ENCODE results near the gene DENND1A.
A peak's percentile ranks its signal among the peaks of the same experiment; 100 is the strongest.

Gene DENND1A

GRCh38 chr9:123382653-123383511, 547.0 kb downstream of the DENND1A start:
- TF ChIP-seq GATA3 (IDR thresholded peaks at IDR 0.05; ENCODE audit: low read depth, low read length) (no peak), GATA2 (IDR thresholded peaks at IDR 0.05; ENCODE audit: low read depth, low read length) (no peak)

GRCh38 chr9:123380852-123381705, 548.8 kb downstream of the DENND1A start:
- TF ChIP-seq GATA2 (IDR thresholded peaks at IDR 0.05; ENCODE audit: low read depth, low read length) (no peak), GATA3 (IDR thresholded peaks at IDR 0.05; ENCODE audit: low read depth, low read length) (no peak)

- no peak for TF ChIP-seq GATA2 (IDR thresholded peaks at IDR 0.05; ENCODE audit: low read depth, low read length)
- no peak for TF ChIP-seq GATA3 (IDR thresholded peaks at IDR 0.05; ENCODE audit: low read depth, low read length)
These were observed 550.8 kb downstream of the DENND1A start for GRCh38 chr9:123378956-123379660.

- TF ChIP-seq GATA3 (IDR thresholded peaks at IDR 0.05; ENCODE audit: low read depth, low read length) (no peak), GATA2 (IDR thresholded peaks at IDR 0.05; ENCODE audit: low read depth, low read length) (no peak)
These were observed 551.9 kb downstream of the DENND1A start for GRCh38 chr9:123378025-123378424.

- TF ChIP-seq GATA2 (IDR thresholded peaks at IDR 0.05; ENCODE audit: low read depth, low read length) (no peak), GATA3 (IDR thresholded peaks at IDR 0.05; ENCODE audit: low read depth, low read length) (no peak)
These were observed 552.5 kb downstream of the DENND1A start for GRCh38 chr9:123377211-123377971.

GRCh38 chr9:123376218-123377071, 553.5 kb downstream of the DENND1A start:
- TF ChIP-seq GATA3 (IDR thresholded peaks at IDR 0.05; ENCODE audit: low read depth, low read length), result no peak
- no peak for TF ChIP-seq GATA2 (IDR thresholded peaks at IDR 0.05; ENCODE audit: low read depth, low read length)

GRCh38 chr9:123375469-123376132, 554.3 kb downstream of the DENND1A start:
- TF ChIP-seq GATA3 (IDR thresholded peaks at IDR 0.05; ENCODE audit: low read depth, low read length) (no peak), GATA2 (IDR thresholded peaks at IDR 0.05; ENCODE audit: low read depth, low read length) (no peak)

GRCh38 chr9:123373946-123374345, 556.0 kb downstream of the DENND1A start:
- TF ChIP-seq GATA3 (IDR thresholded peaks at IDR 0.05; ENCODE audit: low read depth, low read length) (no peak), GATA2 (IDR thresholded peaks at IDR 0.05; ENCODE audit: low read depth, low read length) (peak; percentile 82)

GRCh38 chr9:123373447-123373923, 556.4 kb downstream of the DENND1A start:
- TF ChIP-seq GATA2 (IDR thresholded peaks at IDR 0.05; ENCODE audit: low read depth, low read length), result no peak

GRCh38 chr9:123372766-123373446, 557.0 kb downstream of the DENND1A start:
- TF ChIP-seq GATA3 (IDR thresholded peaks at IDR 0.05; ENCODE audit: low read depth, low read length) (no peak), GATA2 (IDR thresholded peaks at IDR 0.05; ENCODE audit: low read depth, low read length) (no peak)

GRCh38 chr9:123371805-123372590, 557.9 kb downstream of the DENND1A start:
- no peak for TF ChIP-seq GATA3 (IDR thresholded peaks at IDR 0.05; ENCODE audit: low read depth, low read length)
- TF ChIP-seq GATA2 (IDR thresholded peaks at IDR 0.05; ENCODE audit: low read depth, low read length), result no peak

Data from SH-SY5Y (cell line).